NCI-H128 (cell line): Measurements from ENCODE around the gene SEMA4G.
A peak's percentile ranks its signal among the peaks of the same experiment; 100 is the strongest.

ENCODE experiments used
- DNase-seq: peaks from one replicate; lab custom pipeline; 2025; ENCODE audit not compliant: unreplicated experiment; lab: John Stamatoyannopoulos, UW

Gene SEMA4G

DNA sequence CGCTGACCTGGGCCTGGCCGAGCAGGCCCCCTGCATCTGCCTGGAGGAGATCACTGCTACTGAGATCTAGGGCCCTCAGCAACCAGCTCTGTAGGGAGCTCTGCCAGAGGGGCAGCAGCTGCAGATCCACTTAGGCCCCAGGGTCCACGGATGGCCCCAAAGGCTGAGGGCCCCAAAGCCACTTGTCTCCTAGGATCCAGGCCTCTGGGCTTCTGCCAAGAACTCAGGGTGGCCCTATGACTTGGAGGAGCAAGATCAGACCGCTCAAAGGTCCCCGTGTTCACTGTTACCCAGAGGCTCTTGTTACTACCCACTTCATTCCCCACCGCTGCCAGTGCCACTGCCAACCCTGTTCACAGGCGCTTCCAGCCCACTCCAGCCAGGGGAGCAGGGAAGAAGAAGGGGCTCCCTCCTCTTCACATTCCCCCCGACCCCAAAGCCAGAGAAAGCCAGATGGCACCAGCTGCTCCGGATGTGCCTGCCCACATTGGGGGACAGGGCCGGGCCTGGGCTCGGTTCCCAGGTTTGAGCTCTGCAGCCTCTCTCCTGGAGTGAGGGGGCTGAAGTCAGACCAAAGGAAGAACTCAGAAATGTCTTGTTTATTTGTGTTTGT, 37.9 kb downstream of the SEMA4G start:
- DNase-seq: no peak

DNA sequence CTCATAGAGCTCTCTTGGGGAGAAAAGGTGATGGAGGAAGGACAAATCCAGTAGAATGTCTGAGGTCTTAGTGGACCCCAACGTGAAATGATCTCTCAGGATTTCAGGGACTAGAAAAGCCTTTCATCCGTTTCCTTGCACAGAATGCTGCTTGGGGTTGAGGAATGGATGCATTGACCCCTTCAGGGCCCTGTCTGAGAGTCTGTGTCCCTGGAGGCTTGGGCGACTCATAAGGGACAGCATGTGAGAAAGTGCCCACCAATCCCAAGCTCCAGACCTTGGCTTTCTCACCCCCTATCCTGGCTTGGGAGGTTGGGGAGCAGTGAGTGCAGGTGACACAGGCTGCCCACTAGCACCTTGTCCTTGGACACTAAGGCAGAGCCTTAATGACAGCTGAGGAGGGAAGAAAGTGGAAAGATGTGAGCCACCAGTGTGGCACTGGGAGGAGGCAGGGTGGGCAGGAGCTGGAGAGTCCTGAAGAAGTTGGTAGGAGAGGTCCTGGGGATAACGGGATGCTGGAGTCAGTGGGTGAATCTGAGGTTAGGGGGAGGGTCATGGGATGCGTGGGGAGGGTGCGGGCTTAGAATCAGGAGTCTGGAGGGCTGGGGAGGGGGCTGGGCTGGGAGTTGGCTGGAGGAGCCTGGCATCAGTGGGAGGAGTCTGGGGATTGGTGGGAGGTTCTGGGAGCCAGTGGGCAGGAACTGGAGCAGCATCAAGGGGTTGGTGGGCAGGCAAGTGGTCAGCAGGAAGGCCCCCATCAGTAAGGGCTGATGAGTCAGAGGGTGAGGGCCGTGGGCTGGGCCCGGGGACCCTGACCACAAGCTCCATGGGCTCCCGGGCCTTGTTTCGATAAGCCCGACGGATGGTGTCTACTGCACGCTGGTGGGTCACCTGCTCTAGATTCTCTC, 38.9 kb downstream of the SEMA4G start:
- DNase-seq: no peak

DNA sequence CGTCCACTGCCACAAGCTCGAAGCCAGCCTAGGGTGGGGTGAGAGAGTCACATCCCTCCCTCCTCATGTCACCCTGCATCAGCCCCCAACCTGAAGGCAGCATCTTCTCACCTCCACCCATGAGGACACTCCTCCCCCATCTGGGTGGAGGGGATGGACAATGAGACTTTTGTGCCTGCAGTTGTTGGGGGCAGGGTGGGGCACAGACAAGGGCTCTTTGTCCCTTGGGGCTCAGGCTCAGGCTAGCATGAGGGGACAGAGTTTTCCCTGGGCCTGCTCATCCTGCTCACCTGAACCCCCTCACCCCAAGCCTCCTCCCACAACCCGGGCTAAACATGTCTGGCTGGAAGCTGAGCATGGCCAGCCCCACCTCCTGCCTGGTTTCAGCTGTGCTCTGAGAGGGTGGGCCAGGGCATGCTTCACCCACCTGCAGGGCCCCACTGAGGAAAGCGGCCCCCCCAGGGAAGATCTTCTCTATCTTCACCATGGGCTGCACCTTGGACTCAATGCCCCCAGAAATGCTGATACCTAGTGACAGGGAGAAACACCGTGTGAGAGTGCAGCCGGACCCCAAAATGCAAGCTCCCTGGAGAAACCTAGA, 39.6 kb downstream of the SEMA4G start:
- no peak for DNase-seq

DNA sequence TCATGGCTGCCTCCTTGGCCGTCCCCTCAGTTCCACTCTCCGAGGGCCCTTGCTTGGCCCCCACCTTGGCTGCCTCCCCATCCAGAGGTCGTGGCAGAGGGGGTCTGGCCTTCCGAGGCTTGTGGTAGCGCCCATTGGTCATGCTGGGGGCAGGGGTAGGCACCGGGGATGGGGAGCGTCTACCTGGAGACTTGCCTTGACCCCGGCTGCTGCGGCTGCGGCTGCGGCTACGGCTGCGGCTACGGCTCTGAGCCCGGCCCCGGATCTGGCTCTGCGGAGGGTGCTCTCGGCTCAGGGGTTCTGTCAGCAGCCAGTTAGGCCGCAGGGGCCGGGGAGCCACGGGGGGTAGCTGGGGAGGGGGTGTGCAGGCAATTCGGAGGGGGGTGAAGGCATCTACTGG, 41.0 kb downstream of the SEMA4G start:
- no peak for DNase-seq

DNA sequence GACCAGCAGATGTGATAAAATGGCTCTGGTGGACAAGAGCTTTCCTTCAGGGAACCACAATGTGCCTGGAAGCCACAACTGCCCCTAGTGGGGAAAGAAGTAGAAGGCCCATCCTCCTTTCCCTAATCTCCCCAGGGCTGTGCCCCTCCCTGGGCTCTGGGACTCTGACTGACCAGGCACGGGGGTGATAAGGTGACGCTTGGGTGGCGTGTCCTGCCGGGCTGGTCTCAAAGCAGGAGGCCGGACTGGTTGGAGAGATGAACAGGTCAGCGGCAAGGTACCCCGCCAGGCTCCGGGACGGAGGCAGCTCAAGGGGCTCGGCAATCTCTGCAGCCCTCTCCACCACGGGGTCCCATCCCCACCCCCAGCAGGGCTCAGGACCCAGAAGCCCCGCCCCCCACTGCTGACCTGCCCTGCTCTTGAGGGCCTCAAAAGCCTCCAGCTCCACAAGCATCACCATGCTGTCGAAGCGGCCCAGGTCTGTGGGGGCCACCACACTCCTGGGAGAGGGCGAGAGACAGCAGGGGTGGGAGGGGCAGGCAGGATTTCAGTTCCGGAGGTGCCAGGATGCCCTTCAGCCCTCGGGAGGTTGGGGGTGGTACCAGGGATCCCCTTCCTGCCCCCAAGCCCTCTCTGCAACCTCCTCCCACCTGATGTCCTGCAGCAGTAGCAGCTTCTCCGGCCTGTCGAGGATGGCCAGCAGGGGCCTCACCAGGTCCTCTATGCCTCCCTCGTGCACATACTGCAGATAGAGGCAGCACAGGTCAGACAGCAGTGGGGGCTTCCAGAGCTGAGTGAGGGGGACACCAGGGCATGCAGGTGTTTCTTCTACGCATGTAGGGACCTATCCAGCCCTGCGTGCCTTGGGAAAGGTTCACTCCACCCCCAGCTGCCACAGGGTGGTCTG, 42.5 kb downstream of the SEMA4G start:
- DNase-seq: no peak

GRCh38 chr10:101012525-101013364, 43.4 kb downstream of the SEMA4G start:
- DNase-seq: peak; percentile 65

DNA sequence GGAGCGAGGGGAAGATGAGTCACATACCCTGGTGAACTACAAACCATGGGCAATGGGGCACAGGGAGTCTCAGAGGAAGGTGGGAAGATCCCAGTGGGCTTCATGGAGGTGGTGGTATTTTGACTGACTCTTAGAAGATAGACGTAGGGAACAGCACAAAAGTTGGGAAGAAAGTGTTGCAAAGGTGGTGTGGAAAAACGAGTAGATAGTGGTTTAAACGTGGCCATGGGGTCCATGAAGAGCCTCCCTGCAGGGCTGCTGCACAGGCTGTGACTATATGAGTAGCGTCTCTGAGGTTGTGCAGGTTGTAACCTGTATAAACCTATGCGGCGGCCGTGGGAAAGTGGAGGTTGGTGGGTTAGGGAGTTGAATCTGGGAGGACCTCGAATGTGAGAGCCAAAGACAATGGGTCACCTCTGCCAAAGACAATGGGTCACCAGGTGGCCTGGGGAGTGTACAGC, 44.1 kb downstream of the SEMA4G start:
- no peak for DNase-seq

DNA sequence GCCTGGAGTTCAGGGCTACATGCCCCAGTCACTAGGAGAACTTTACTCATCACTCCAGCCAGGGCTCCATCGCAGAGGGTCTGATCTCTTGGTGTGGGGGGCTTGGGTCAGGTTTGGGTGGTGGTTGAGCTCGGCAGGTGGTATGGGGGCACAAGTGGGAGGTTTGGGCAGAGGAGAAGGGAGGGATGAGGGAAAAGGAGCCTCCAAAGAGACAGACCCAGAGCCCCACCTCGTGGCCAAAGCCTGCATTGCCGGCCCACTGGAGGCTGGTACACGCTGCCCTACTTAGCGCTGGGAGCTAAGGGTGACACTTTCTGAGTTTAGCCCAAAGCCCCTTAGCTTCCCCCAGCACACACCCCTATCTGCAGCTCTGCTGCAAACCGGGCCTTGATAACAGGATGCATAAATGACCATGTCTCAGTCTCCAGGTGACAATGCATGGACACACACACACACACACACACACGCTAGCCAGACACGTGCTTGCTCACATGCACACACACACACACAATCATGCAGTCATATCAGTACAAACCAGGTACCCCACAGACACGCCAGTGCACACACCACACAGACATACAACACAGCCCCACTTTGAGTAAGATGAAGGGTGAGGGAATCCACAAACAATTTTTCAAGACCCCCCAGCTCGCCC, 45.1 kb downstream of the SEMA4G start:
- peak; percentile 12 for DNase-seq

DNA sequence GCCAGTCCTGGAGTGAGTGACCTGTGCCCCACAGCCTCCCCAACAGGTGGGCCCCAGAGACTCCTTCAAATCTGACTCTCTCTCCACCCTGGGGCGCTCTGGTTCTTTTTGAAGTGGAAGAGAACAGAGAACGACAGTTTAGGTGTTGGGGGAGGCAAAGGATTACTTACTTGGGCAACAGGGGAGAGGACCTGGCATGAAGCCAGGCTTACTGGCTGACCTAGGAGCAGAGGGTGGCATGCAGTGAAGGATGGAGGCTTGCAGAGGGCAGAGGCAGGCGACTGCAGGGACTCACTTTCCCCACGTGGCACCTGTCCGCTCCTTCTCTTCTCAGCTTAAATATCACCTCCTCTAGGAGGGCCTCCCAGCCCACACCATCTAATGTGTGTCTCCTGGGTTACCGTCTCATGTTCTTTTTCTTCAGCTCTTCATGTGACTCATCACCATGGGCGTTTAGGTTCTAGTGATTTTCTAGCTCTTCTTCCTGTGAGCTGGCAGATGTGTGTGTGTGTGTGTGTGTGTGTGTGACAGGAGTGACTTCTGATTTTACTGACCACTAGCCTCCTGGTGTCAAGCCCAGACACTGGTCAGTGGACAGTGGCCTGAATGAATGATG, 45.8 kb downstream of the SEMA4G start:
- no peak for DNase-seq

DNA sequence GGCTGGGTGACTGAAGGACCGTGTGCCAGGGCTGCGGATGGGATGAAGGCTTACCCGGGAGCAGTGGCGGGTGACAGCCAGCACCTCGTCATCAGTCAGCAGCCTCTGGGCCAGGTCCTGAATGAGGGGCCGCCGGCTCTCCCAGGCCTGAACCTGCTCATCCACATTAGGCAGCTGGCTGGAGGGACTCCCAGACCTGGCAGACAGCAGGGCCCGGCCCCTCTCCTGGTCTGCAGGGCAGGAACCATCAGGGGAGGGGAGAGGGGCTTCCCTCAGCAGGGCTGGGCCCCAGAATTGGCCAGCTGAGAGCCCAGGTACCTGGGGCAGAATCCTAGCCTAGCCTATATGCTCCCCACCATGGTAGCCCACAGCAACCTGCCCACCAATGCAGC, 46.3 kb downstream of the SEMA4G start:
- DNase-seq: no peak

DNA sequence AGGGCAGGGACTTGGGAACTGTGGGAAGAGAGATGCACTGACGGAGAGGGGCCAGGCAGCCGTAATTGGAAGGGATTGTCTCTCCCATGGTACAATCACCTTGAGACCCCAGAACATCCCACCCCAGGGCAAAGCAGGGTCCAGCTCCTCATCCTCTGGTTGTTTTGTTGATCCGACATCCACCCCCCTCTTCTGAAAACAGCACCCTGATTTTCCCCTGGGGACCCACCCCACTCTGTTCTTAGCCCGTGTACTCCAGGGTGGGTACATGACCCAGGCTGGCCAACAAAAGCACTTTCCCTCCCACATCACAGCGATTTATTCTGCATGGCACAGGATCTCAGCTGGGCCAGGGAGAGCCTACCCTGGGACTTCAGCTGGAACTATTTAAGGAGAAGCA, 47.5 kb downstream of the SEMA4G start:
- no peak for DNase-seq

- DNase-seq: no peak
These were observed 48.9 kb downstream of the SEMA4G start for GRCh38 chr10:101018118-101018599.

DNA sequence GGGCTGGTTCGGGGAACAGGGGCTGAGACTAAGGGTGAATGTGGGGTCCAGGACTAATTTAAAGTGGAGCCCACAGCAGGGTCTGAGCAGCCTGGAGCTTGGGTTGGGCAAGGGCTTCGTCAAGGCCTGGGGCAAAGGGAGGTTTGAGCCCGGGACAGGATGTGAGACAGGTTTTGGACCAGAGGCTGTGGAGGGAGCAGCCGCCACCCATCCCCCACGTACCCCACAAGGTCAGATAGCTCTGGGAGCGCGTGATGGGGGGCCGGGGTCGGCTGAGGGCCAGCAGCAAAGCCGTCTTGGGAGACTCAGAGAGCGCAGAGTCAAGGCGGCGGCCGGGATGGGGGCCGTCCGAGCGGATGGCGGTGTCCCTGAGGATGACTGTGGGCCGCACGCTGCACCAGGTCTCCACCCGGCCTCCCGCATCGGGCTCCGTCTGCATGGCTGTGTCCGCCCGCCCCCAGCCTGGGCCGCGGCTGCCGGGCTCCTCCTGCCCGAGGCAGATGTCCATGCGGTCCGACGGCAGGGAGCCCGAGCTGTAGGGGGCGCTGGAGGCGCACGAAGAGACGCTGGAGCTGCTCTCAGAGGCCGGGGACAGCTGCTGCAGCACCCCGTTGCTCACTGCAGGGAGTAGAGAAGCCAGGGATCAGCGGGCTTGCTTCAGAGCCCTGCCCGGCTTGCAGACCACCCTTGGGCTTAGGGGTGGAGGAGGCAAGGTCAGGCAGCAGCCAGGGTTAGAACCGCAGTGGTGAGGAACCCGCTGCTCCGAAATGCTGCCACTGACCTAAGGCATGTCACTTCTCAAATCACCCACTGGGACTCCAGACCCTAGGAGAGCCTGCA, 49.5 kb downstream of the SEMA4G start:
- no peak for DNase-seq
